CD1c-positive myeloid dendritic cell (primary cell): ENCODE results near the gene THG1L.
"Not testable (repeated sequence)": the region's sequence is repeated elsewhere in the genome, so short reads cannot be mapped to it uniquely, and the experiment has no call there.

Source experiments
- DNase-seq: peaks from one replicate; pipeline ENCODE4 v3.0.0-alpha.2; 2016; ENCODE audit errors: extremely low spot score

THG1L gene

DNA sequence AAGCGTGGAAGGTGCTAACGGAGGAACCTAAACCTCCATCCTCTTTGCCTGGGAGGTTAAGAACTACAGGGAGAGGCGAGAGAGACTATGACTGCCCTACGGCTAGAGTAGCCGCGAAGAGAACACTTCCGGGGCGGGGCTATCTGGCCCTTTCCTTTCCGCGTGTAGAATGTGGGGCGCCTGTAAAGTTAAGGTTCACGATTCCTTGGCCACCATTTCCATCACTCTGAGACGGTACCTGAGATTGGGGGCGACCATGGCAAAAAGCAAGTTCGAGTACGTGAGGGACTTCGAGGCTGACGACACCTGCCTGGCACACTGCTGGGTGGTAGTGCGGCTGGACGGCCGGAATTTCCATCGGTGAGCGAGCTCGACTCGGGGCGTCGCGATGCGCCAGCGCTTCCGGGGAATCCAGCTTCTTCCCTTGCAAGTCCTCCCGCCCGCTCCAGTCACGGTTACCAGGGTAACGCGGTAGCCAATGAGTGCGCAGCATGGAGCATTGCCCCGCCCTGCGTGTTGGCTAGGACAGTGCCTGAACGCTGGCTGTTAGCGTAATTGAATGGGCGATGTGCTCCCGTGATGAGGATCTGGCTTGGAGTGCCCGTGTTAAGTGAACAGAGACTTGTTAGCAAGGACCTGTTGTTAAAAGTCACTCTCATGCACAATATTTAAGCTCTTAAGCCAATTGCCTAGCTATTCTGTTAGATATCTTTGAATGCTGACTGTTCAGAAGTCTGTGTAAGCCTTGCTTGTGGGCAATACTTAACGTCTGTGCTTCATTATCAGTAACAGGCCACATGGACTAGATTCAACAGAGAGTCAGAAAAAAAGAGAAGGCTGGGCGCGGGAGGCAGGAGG, at the start of gene THG1L:
THG1L (plus strand) TSS at position 149 of the 858 bp plus-strand sequence; CDS start at position 170, 21 bp downstream.
- peak; percentile 99 for DNase-seq

DNA sequence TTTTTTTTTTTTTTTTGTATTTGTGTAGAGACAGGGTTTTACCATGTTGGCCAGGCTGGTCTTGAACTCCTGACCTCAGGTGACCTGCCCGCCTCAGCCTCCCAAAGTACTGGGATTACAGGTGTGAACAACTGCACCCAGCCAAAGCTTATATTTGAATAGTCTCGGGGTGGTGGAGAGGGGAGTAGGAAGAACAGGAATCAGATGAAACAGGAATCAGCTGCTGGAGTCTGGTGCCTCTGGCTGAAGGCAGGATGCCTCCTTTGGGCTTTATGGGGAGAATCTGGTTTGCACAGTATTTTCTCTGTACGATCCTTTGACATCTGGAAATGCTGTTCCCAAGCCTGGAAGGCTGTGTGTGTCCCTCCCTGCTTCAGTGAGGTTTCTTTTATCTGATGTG, 49.0 kb upstream of the THG1L start:
- no peak for DNase-seq

DNA sequence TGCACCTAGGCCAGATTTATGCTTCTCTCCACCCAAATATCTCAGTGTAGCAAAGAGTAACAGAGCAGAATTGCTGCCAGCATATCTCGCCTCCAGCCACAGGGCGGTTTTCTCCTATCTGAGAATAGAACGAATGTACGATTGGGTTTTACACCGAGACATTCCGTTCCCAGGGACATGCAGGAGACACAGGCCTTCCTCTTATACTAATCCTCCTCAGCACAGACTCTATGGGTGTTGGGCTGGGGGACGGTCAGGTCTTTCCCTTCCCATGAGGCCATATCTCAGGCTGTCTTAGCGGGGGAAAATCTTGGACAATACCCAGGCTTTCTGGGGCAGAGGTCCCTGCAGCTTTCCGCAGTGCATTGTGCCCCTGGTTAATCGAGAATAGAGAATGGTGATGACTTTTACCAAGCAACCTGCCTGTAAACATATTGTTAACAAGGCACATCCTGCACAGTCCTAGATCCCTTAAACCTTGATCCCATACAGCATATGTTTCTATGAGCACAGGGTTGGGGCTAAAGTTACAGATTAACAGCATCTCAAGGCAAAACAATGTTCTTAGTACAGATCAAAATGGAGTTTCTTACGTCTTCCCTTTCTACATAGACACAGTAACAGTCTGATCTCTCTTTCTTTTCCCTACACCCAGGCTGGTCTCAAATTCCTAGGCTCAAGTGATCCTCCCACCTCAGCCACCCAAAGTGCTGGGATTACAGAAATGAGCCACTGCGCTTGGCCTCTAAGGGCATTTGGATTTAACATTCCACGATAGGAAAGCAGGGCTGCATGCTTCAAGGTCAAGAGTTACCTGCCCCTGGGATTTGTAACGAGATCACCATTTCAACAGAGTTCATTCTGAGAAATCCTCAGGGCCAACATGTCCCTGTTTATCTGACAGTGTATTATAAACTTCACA, 44.7 kb upstream of the THG1L start:
- DNase-seq: not testable (repeated sequence)

DNA sequence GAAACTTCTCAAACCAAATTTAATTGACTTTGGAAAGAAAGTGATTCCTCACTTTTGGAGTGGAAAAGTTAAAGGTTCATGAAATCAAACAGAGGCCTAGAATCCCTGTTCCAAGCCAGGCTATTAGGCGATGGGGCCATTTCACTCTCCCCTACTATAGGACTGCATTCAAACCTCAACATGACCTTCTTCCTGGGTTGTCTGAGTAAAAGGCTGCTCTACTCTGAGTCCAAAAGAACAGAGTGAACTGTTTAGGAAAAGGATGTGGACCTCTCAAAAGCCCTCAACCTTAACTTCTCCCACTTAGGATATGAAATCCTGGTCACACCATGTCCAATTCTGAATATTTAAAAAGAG, 44.0 kb upstream of the THG1L start:
- no peak for DNase-seq

GRCh38 chr5:157689942-157690689, 41.1 kb upstream of the THG1L start:
- DNase-seq: peak; percentile 15

DNA sequence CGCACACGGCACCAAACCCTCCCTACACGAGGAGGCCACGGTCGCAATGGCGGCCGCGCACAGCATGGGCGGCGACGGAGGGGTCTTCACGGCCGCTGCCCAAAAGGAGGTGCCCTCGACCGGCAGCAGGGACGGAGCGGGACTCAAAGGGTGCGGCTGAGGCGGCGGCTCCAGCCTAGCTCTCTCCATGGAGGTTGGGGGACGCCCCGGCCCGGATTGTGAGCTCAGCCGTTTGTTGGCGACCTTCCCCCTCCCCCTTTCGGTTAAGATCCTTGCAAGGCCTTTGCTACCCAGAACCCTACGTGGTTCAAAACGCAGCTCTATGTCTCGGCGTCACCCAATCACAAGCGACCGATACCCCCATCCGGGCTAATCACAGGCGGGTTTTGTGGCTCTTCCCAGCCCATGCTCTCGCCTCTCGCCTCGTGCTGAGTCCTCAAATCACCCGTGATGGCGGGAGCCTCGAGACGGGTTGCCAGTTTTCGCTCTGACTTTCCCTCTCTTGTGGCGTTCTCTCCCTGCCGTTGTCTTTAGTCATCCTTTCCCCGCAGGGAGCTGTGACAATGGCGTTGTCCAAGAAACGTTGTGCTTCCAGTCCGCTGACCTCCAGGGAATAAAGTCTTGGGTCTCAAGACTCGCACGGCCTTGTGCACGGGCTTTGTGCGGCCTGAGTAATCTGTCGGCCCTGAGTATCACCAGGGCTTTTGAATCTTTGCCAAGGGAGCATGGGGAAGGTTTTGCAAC, 40.4 kb upstream of the THG1L start:
- no peak for DNase-seq

DNA sequence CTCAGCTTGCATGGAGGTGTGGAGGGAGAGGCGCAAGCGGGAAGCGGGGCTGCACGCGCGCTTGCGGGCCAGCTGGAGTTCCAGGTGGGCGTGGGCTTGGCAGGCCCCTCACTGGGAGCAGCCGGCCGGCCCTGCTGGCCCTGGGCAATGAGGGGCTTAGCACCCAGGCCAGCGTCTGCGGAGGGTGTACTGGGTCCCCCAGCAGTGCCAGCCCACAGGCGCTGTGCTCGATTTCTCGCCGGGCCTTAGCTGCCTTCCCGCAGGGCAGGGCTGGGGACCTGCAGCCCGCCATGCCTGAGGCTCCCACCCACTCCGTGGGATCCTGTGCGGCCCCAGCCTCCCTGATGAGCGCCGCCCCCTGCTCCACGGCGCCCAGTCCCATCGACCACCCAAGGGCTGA, 37.4 kb upstream of the THG1L start:
- DNase-seq: not testable (repeated sequence)

GRCh38 chr5:157696154-157696553, 35.1 kb upstream of the THG1L start:
- not testable (repeated sequence) for DNase-seq

DNA sequence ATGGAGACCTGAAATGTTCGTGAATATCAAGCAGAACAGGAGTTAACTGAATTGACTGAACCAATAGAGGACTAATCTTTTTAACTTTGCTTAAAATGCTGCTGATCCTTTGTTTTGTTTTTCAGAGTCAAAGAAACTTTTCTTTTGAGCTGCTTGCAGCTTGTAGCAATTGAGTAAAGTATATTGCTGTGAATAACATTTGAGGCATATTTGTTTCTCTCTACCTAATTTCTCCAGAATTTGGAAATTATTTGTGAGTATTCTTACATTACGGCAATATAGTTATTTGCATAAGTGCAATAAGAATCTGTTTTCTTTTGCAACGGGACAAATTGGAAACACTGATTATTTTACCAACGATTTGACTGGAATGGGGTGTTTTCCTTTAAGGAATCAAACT, 32.5 kb upstream of the THG1L start:
- DNase-seq: not testable (repeated sequence)

- DNase-seq: no peak
Measured at GRCh38 chr5:157703736-157704135, 27.5 kb upstream of the THG1L start.

DNA sequence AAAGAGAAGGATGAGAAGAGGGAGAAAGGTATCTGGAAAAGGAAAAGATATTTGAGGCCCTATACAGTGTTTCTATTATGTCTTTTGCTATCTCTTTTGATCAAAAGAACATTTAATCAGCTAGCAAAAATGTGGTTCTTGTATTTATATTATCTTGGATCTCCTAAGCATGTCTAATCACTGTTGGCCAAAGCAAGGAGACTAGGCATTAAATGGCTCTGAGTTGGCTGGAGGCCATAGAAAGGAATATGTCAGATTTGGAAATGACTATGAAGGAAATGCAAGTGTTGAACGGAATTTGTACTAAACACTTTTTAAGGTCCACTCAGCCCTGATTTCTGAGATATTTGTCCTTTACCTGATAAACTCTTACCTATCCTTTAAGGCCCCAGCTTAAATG, 22.4 kb upstream of the THG1L start:
- no peak for DNase-seq

GRCh38 chr5:157709346-157709745, 21.9 kb upstream of the THG1L start:
- no peak for DNase-seq

DNA sequence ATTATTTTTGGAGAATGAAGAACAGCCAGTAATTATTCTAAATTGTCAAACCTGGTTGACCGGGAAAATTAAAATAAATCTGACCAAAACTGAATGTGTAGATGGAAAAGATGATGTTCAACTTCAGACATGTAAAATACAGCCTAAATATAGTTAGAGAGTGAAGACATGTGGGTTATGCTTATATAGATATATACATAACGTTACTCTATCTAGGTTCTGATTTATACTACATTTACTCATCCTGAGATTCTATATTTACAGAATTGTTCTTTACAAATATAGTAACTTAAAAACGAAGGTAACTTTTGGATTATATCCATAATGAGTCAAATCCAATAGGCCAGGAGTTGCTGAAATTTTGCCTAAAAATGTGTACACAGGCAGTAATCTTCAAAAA, 20.8 kb upstream of the THG1L start:
- no peak for DNase-seq

GRCh38 chr5:157710882-157711281, 20.3 kb upstream of the THG1L start:
- DNase-seq: peak; percentile 57

GRCh38 chr5:157713830-157714595, 17.2 kb upstream of the THG1L start:
- no peak for DNase-seq

DNA sequence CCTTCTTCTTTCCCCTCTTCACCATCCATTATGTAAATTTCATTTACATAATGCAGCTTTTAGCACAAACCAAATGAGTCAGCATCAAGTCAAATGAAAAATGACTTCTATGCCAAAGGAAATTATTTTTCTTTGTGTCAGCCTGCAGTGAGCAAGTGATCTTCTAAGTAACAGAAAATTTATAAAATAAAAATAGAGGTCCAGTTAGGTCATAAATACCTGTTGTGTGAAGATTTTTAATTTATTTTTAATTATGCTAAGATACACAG, 16.7 kb upstream of the THG1L start:
- no peak for DNase-seq

DNA sequence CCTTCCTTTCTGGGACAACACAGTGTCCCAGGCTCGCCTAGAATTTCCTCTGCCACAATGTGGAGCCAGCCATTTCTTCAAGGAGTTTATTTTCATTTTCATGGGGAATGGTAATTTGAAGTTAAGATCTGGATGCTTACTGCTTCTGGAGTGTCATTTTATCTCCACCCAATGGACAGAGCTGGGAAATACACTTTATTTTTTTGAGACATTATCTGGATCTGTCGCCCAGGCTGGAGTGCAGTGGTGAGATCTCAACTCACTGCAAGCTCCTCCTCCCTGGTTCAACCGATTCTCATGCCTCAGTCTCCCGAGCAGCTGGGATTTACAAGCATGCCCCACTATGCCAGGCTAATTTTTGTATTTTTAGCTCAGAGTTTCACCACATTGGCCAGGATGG, 12.7 kb upstream of the THG1L start:
- peak; percentile 58 for DNase-seq

DNA sequence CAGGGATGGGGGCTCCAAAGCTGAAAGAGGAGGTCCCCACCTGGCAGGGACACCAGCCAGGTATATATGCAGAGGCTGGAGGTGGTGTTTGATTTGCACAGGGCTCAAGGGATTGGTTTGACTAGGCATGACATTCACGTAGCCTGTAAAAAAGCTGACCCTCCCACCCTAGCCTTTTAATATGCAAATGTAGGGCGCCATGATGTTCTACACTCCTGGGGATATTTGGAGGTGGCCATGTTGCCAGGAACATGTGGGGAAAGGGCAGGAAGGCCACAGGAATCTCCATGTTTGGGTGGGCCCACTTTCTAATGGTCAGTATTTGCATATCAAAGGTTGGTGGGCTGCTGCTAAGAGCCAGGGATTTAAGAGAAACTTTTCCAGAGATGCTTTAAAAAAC, 12.0 kb upstream of the THG1L start:
- DNase-seq: no peak

DNA sequence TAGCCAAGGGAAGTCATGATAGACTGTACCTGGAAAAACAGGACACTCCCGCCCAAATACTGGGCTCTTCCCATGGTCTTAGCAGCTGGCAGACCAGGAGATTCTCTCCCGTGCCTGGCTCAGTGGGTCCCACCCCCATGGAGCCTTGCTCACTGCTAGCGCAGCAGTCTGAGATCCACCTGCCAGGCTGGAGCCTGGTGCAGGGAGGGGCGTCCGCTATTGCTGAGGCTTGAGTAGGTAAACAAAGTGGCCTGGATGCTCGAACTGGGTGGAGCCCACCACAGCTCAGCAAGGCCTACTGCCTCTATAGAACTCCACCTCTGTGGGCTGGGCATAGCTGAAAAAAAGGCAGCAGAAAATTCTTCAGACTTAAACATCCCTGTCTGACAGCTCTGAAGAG, 10.1 kb upstream of the THG1L start:
- no peak for DNase-seq

- not testable (repeated sequence) for DNase-seq
Measured at GRCh38 chr5:157722895-157723294, 8.3 kb upstream of the THG1L start.

- DNase-seq: not testable (repeated sequence)
Measured at GRCh38 chr5:157726607-157727006, 4.6 kb upstream of the THG1L start.
